ENCODE results near the gene MISP.

- TF ChIP-seq, protein P1, sequence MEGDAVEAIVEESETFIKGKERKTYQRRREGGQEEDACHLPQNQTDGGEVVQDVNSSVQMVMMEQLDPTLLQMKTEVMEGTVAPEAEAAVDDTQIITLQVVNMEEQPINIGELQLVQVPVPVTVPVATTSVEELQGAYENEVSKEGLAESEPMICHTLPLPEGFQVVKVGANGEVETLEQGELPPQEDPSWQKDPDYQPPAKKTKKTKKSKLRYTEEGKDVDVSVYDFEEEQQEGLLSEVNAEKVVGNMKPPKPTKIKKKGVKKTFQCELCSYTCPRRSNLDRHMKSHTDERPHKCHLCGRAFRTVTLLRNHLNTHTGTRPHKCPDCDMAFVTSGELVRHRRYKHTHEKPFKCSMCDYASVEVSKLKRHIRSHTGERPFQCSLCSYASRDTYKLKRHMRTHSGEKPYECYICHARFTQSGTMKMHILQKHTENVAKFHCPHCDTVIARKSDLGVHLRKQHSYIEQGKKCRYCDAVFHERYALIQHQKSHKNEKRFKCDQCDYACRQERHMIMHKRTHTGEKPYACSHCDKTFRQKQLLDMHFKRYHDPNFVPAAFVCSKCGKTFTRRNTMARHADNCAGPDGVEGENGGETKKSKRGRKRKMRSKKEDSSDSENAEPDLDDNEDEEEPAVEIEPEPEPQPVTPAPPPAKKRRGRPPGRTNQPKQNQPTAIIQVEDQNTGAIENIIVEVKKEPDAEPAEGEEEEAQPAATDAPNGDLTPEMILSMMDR (IDR thresholded peaks at IDR 0.05), result no peak
- no peak for TF ChIP-seq POLR2A (IDR thresholded peaks at IDR 0.05)
Measured at GRCh38 chr19:723714-724113, 27.2 kb upstream of the MISP start.
